OCI-LY7 (cell line): ENCODE results near the gene SEC14L5. TPM values are rescaled to one million over a fixed set of nuclear protein-coding genes. Genes with fewer than 3 reads are reported as not detected.

Experiments
- BruUV-seq: library from RNA; stranded (reverse); fragments of 400-500 nt; replicated peaks from 2 replicates; lab custom pipeline; 2021; lab: Mats Ljungman, UMichigan
- CTCF ChIA-PET: fragments of 300-600 bp; sonication (Branson Sonifier 250); formaldehyde crosslinking; loops from one replicate; lab custom pipeline; 2022; ENCODE audit warnings: antibody characterized with exemption; ENCODE audit not compliant: unreplicated experiment; lab: Charles Lee
- POLR2A ChIA-PET: fragments of 300-600 bp; sonication (Branson Sonifier 250); formaldehyde crosslinking; loops from one replicate; lab custom pipeline; 2022; ENCODE audit warnings: antibody characterized with exemption; lab: Charles Lee
- DNase-seq: peaks from one replicate; pipeline ENCODE4 v3.0.0-alpha.2; 2015; ENCODE audit warnings: low spot score
- H2AFZ ChIP-seq: fragments of 200-600 bp; sonication (generic), shearing (Covaris generic); 2 replicates; pipeline ENCODE4 v1.6.1; 2014; ENCODE audit warnings: mild to moderate bottlenecking, antibody characterized with exemption, low read length, moderate library complexity
- H3K27ac ChIP-seq: fragments of 200-600 bp; sonication (generic); 2 replicates; pipeline ENCODE4 v1.5.1; 2014; ENCODE audit warnings: mixed run types, low read depth, mild to moderate bottlenecking, moderate library complexity, low read length, inconsistent platforms; ENCODE audit not compliant: poor library complexity, severe bottlenecking
- H3K36me3 ChIP-seq: fragments of 200-600 bp; sonication (generic); 2 replicates; pipeline ENCODE4 v1.6.1; 2014; ENCODE audit warnings: mild to moderate bottlenecking, antibody characterized with exemption, low read length, moderate library complexity, mixed read lengths; ENCODE audit not compliant: insufficient read depth
- H3K4me1 ChIP-seq: fragments of 200-600 bp; sonication (generic); 2 replicates; pipeline ENCODE4 v1.5.1; 2014; ENCODE audit warnings: mild to moderate bottlenecking, low read length; ENCODE audit not compliant: insufficient read depth, poor library complexity, severe bottlenecking
- H3K4me2 ChIP-seq: fragments of 200-600 bp; sonication (generic); 2 replicates; pipeline ENCODE4 v1.6.1; 2014; ENCODE audit warnings: mild to moderate bottlenecking, low read length
- H3K4me3 ChIP-seq: fragments of 200-600 bp; sonication (generic); 2 replicates; pipeline ENCODE4 v1.5.1; 2014; ENCODE audit warnings: mild to moderate bottlenecking, low read depth, low read length; ENCODE audit not compliant: poor library complexity, severe bottlenecking
- H3K79me2 ChIP-seq: fragments of 200-600 bp; sonication (generic); 2 replicates; pipeline ENCODE4 v1.6.1; 2016; ENCODE audit warnings: low read depth, mild to moderate bottlenecking, low read length, moderate library complexity, mixed read lengths; ENCODE audit not compliant: insufficient read depth
- H3K9me2 ChIP-seq: fragments of 200-600 bp; sonication (generic); 2 replicates; pipeline ENCODE4 v1.6.1; 2016; ENCODE audit warnings: mild to moderate bottlenecking, low read length, mixed read lengths; ENCODE audit not compliant: insufficient read depth
- H3K9me3 ChIP-seq: fragments of 200-600 bp; sonication (generic); 2 replicates; pipeline ENCODE4 v1.6.1; 2014; ENCODE audit warnings: mild to moderate bottlenecking, mixed run types, low read length, mixed read lengths
- H4K20me1 ChIP-seq: fragments of 200-600 bp; sonication (generic); 2 replicates; pipeline ENCODE4 v1.6.1; 2014; ENCODE audit warnings: mild to moderate bottlenecking, antibody characterized with exemption, low read length, moderate library complexity, mixed read lengths; ENCODE audit not compliant: insufficient read depth
- EZH2phosphoT487 ChIP-seq: fragments of 200-600 bp; sonication (generic); IDR thresholded peaks from 2 replicates; pipeline ENCODE4 v1.6.1; 2018; ENCODE audit warnings: low read depth, borderline replicate concordance, mild to moderate bottlenecking, mixed run types, antibody characterized with exemption, low read length, moderate library complexity, mixed read lengths
- intact Hi-C: fragments of 100-400 bp; cut with micrococcal nuclease; formaldehyde crosslinking; loops from one replicate; pipeline ENCODE4 v1.10.0; 2022; ENCODE audit not compliant: unreplicated experiment
- total RNA-seq, 2 experiments: library from RNA; depleted of rRNA in 1 of 2; stranded (reverse); fragments of >200 nt in 1 of 2; shearing (Covaris generic) in 1 of 2; gene quantifications; 2 replicates each; pipeline ENCODE4 v1.2.3, GENCODE V29; 2014 to 2022
- TF ChIP-seq, protein P1 (sequence below): fragments of 200-600 bp; sonication (generic); conservative IDR thresholded peaks from 2 replicates; pipeline ENCODE4 v1.5.1; 2014; ENCODE audit warnings: mild to moderate bottlenecking, antibody characterized with exemption, low read length, moderate library complexity, mixed read lengths

The SEC14L5 gene
- total RNA-seq, 2 experiments from 2014 or later, result not detected

DNA sequence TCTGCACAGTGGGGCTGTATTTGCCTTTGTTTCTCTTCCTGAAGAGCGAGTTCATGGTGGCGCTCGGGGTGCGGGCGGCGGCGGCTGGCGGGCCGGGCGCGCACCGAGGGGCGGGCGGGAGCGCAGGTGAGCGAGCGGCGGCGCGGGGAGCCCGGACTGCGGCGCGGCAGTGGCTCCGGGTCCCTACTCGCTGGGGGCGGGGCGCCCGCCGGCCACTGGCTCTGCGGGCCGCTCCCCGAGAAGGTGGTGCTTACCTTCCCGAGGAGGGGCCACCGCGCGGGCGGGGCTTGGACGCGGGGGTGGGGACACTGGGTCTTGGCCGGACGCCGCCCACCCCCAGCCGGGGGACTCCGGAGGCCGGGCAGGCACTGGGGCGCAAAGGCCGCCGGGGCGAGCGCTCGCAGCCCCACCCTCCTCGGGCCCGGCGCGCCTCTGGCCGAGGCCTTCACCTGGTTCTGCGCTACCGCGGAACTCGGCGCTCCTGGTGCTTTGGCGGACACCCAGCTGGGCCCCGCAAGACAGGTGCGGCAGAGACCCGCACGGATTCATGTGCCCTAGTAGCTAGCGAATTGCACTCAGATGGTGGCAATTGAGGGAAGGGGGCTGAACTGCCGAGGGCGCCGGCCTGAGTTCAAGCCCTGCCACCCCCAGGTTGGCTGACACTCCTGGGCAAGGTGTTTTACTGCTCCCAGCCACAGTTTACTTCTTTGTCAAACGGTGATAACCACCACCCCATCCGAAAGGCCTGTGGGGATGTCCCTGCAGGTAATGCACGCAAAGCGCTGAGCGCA, 20.9 kb upstream of the SEC14L5 start, which contains the start of gene PPL:
Gene PPL, minus strand, starts transcription at position 158 of the 791 bp plus-strand sequence. Its CDS starts 103 bp downstream, at position 55.
- TF ChIP-seq, protein P1, sequence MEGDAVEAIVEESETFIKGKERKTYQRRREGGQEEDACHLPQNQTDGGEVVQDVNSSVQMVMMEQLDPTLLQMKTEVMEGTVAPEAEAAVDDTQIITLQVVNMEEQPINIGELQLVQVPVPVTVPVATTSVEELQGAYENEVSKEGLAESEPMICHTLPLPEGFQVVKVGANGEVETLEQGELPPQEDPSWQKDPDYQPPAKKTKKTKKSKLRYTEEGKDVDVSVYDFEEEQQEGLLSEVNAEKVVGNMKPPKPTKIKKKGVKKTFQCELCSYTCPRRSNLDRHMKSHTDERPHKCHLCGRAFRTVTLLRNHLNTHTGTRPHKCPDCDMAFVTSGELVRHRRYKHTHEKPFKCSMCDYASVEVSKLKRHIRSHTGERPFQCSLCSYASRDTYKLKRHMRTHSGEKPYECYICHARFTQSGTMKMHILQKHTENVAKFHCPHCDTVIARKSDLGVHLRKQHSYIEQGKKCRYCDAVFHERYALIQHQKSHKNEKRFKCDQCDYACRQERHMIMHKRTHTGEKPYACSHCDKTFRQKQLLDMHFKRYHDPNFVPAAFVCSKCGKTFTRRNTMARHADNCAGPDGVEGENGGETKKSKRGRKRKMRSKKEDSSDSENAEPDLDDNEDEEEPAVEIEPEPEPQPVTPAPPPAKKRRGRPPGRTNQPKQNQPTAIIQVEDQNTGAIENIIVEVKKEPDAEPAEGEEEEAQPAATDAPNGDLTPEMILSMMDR, result no peak
- TF ChIP-seq EZH2phosphoT487, result no peak
- no peaks in the 10 kb centered on the region for H3K36me3 ChIP-seq
- H4K20me1 ChIP-seq, result no peaks in the 10 kb centered on the region
- no peaks in the 10 kb centered on the region for H3K4me1 ChIP-seq
- intact Hi-C loops, result no loop called here
- DNase-seq, result no peak
- H3K9me3 ChIP-seq, result no peaks in the 10 kb centered on the region
- no peaks in the 10 kb centered on the region for H3K9me2 ChIP-seq
- no peak within 1 kb of the TSS for H3K27ac ChIP-seq
- BruUV-seq, result no TSS peak
- H2AFZ ChIP-seq, result no peak within 1 kb of the TSS
- H3K4me2 ChIP-seq, result no peak within 1 kb of the TSS; the same call in 1 of the 2 replicates
- ChIA-PET CTCF (interaction anchor here (0.5 kb wide), 1 partner anchor 53 kb away, joined by 4 read pairs; no protein-coding TSS in a partner anchor), POLR2A (no interaction called here)
- no peak within 1 kb of the TSS for H3K4me3 ChIP-seq
- no peaks in the 10 kb centered on the region for H3K79me2 ChIP-seq

- H3K4me2 ChIP-seq, result no peak overlapping the region
- H2AFZ ChIP-seq, result no peak overlapping the region
- no peak for DNase-seq
- no peaks in the 10 kb centered on the region for H3K9me2 ChIP-seq
- no peaks in the 10 kb centered on the region for H3K36me3 ChIP-seq
- H3K79me2 ChIP-seq, result no peaks in the 10 kb centered on the region
- H3K27ac ChIP-seq, result no peak overlapping the region
- no TSS peak for BruUV-seq
- no peak overlapping the region for H3K4me3 ChIP-seq
- ChIA-PET POLR2A (no interaction called here), CTCF (interaction anchor here (0.5 kb wide), 1 partner anchor 54 kb away, joined by 4 read pairs; no protein-coding TSS in a partner anchor)
- intact Hi-C loops, result no loop called here
- H3K4me1 ChIP-seq, result no peaks in the 10 kb centered on the region
- H4K20me1 ChIP-seq, result no peaks in the 10 kb centered on the region
- TF ChIP-seq, protein P1, result no peak
- no peak for TF ChIP-seq EZH2phosphoT487
- no peaks in the 10 kb centered on the region for H3K9me3 ChIP-seq
These were observed 20.1 kb upstream of the SEC14L5 start for GRCh38 chr16:4937782-4938682.
